Psoas muscle (tissue), 8 donors: ENCODE measurements around the gene MYO7A. TPM values are rescaled to one million over a fixed set of nuclear protein-coding genes. Genes with fewer than 3 reads are reported as not detected.

Experiments
- ATAC-seq, 4 donors: fragments of 200-7000 bp; cut with Tn5 transposase; one replicate each; pipeline ENCODE4 v1.9.1; 2020; ENCODE audit warnings: moderate library complexity in 3 of 4, mild to moderate bottlenecking in 2 of 4
- DNase-seq, 2 donors: peaks; one replicate each; pipeline ENCODE4 v3.0.0-alpha.2; 2020
- H3K27ac ChIP-seq: fragments of 200-600 bp; one replicate; pipeline ENCODE4 v1.8.0; 2022
- H3K27me3 ChIP-seq, 3 donors: fragments of 200-600 bp in 1 of 3; one replicate each; pipeline versions ENCODE4 v1.6.1 to v1.8.0; 2013 to 2022; ENCODE audit warnings: low read length in 2 of 3, mild to moderate bottlenecking in 2 of 3, moderate library complexity in 1 of 3; ENCODE audit not compliant: insufficient read depth in 3 of 3
- H3K36me3 ChIP-seq, 2 donors: fragments of 200-600 bp in 1 of 2; one replicate each; pipeline versions ENCODE4 v1.6.1 to v1.8.0; 2013 to 2022; ENCODE audit warnings: low read depth in 1 of 2, mild to moderate bottlenecking in 1 of 2, moderate library complexity in 1 of 2; ENCODE audit not compliant: insufficient read depth in 1 of 2
- H3K4me1 ChIP-seq: fragments of 200-600 bp; one replicate; pipeline ENCODE4 v1.8.0; 2022
- H3K4me3 ChIP-seq: fragments of 200-600 bp; one replicate; pipeline ENCODE4 v1.8.0; 2022; ENCODE audit warnings: mild to moderate bottlenecking
- H3K9me3 ChIP-seq: fragments of 200-600 bp; one replicate; pipeline ENCODE4 v1.8.0; 2022
- CTCF ChIP-seq: fragments of 200-600 bp; IDR thresholded peaks from one replicate; pipeline ENCODE4 v1.8.0; 2022; ENCODE audit warnings: antibody characterized with exemption
- WGBS, 3 donors: extraction: QIAGEN DNeasy Blood & Tissue Kit; methylation state at CpG; one replicate each; pipeline versions ENCODE4 v1.1.6 to v1.1.7; 2013; 5-methylcytosine and 5-hydroxymethylcytosine counted together
- intact Hi-C, 2 donors: fragments of 100-400 bp; cut with DNase I; formaldehyde crosslinking; loops; one replicate each; pipeline versions ENCODE4 v1.11.0 to v1.14.2; 2022
- polyA plus RNA-seq, 3 donors: library from polyadenylated mRNA; stranded (reverse); fragments of 200-250 nt; gene quantifications; one replicate each; pipeline ENCODE4 v1.2.3, GENCODE V29; 2013
- total RNA-seq, 4 donors: library from RNA; stranded (reverse); fragmentation: NEBNext Ultra II Directional in 2 of 4; extraction: Animal tissue kit (Norgen Biotek cat#: 25700) in 2 of 4; gene quantifications; one replicate each; pipeline versions ENCODE4 v1.2.1 to v1.2.4, GENCODE V29; 2021 to 2023
- donor health status: healthy with polysubstance abuse.
- donor health status: DM: no; HTN: no; CAD: no; lungs with moderate emphysema.
- donor health status: Bipolar disorder and iron deficiency.
- donor health status: healthy.
- donor health status: DM: yes; HTN: yes; CAD: no.
- donor health status: DM: no; HTN: no; CAD: no.
- donor health status: DM: no; HTN: no; CAD: no.
- donor health status: DM: yes; HTN: yes; CAD: no.

The MYO7A gene
- total and polyA plus RNA-seq, 7 donors, result 0.62 to 3.0 (median 2.3) TPM

DNA sequence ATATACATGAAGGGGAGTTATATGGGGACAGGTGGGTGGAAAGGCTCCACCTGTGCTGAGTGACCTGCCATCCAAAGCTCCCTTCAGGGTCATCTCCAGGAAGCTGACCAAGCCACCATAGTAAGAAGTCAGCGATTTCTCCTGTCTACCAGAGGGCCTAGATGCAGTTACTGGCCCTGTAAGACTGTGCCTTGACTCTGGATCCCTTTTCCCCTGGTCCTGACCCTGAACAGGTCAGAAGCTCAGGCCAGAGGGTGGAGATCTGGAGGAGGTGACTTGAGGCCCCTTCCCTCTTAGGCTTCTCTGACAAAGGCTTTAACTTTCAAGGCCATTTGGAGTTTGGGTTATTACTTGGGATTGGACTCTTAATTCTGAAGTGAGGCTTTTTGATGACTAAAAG is 103.8 kb downstream of the MYO7A start:
- DNase-seq (no peak), ATAC-seq (no peak)
- H3K4me1 ChIP-seq, result no peaks in the 10 kb centered on the region
- intact Hi-C loops, result no loop called here
- H3K36me3 ChIP-seq, result no peaks in the 10 kb centered on the region
- H3K9me3 ChIP-seq, result no peaks in the 10 kb centered on the region
- 68 to 92% (median 84%) methylated on average over 1 of the region's 1 CpG for WGBS, 3 donors
- TF ChIP-seq CTCF, result no peak
- H3K4me3 ChIP-seq, result no peak overlapping the region
- no peak overlapping the region for H3K27ac ChIP-seq
- no peaks in the 10 kb centered on the region for H3K27me3 ChIP-seq

GRCh38 chr11:77232242-77232641 is 104.2 kb downstream of the MYO7A start:
- Histone ChIP-seq H3K9me3 (no peaks in the 10 kb centered on the region), H3K4me1 (no peaks in the 10 kb centered on the region), H3K27ac (no peak overlapping the region), H3K36me3 (no peaks in the 10 kb centered on the region), H3K27me3 (no peaks in the 10 kb centered on the region), H3K4me3 (no peak overlapping the region)
- ATAC-seq, result no peak
- WGBS, 3 donors, result 94 to 97% (median 95%) methylated on average over 4 of the region's 4 CpGs
- intact Hi-C loops, result no loop called here
- DNase-seq, result no peak
- TF ChIP-seq CTCF, result no peak

DNA sequence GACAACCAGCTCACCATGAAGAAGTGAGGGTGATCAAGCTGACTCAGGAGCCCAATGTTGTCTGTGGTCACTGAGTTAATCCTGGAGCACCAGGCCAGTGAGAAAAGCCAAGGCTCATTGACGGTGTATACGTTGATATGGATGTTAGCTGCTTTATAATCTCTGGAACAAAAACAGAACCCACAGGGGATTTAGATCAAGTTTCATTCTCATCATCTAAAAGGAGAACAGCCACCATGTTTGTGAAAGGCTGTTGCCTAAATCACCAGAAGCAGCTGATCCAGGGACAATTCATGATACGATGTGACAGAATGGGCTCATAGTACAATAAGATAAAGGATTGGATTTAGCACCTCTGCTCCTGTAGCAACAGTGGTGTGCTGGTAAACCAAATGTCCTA is 105.0 kb downstream of the MYO7A start:
- Histone ChIP-seq H3K27ac (no peak overlapping the region), H3K4me3 (no peak overlapping the region), H3K36me3 (no peaks in the 10 kb centered on the region), H3K9me3 (no peaks in the 10 kb centered on the region), H3K27me3 (no peaks in the 10 kb centered on the region), H3K4me1 (no peaks in the 10 kb centered on the region)
- ATAC-seq, result no peak
- 70 to 72% (median 72%) methylated on average over 3 of the region's 3 CpGs for WGBS, 3 donors
- DNase-seq, result no peak
- no peak for TF ChIP-seq CTCF
- intact Hi-C loops, result no loop called here

GRCh38 chr11:77236901-77237300 is 108.9 kb downstream of the MYO7A start:
- Histone ChIP-seq H3K4me3 (no peak overlapping the region), H3K36me3 (no peaks in the 10 kb centered on the region), H3K9me3 (peaks cover 4% of the 10 kb centered on the region), H3K4me1 (no peaks in the 10 kb centered on the region), H3K27me3 (no peaks in the 10 kb centered on the region), H3K27ac (no peak overlapping the region)
- ATAC-seq (no peak), DNase-seq (no peak)
- TF ChIP-seq CTCF, result no peak
- intact Hi-C loops, result no loop called here

DNA sequence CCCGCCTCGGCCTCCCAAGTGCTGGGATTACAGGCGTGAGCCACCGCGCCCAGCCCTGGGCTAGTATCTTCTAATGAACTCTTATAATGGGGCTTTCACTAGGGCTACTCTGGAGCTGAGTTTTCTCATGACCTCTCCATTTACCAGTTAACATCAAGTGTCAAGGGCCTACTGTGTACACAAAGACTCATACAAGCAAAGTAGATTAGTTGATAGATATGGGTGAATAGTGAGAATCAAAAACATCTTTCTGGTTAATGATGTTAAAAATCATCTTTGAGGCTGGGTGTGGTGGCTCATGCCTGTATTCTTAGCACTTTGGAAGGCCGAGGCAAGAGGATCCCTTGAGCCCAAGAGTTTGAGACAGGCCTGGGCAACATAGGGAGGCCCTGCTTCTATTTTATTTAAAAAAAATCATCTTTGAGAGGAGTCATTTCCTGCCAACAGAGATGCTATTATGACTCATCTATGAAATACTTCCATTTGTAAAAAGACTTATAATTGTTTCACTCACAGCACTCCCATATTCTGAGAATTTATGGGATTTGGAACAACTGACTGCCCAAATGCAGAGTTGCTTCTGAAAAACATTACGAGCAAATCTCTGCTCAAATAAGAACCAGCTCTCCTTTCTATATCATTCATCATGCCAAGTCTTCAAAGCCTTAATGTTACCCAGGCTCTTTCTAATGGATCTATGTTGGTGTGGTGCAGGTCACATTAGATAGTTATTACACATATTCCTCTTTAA is 116.4 kb downstream of the MYO7A start:
- no peak overlapping the region for H3K4me3 ChIP-seq
- peaks cover 4% of the 10 kb centered on the region for H3K9me3 ChIP-seq
- intact Hi-C loops, result no loop called here
- no peaks in the 10 kb centered on the region for H3K4me1 ChIP-seq
- H3K27me3 ChIP-seq, result no peaks in the 10 kb centered on the region
- 90 to 92% (median 90%) methylated on average over 7 of the region's 7 CpGs for WGBS, 3 donors
- H3K27ac ChIP-seq, result no peak overlapping the region
- DNase-seq (no peak), ATAC-seq (no peak)
- TF ChIP-seq CTCF, result no peak
- no peaks in the 10 kb centered on the region for H3K36me3 ChIP-seq
